GM23338 (cell line): ENCODE results near the gene RAD51B. TPM values are rescaled to one million over a fixed set of nuclear protein-coding genes. Genes with fewer than 3 reads are reported as not detected.

Source experiments
- ATAC-seq: fragments of 200-7000 bp; cut with Tn5 transposase; 3 replicates; pipeline ENCODE4 v1.9.1; 2020
- DNase-seq: peaks from one replicate; pipeline ENCODE4 v3.0.0-alpha.2; 2015; ENCODE audit warnings: low spot score
- H2AFZ ChIP-seq: fragments of 200-600 bp; sonication (generic); 2 replicates; pipeline ENCODE4 v1.8.0; 2016; ENCODE audit warnings: antibody characterized with exemption, mild to moderate bottlenecking, moderate library complexity
- H3F3A ChIP-seq: fragments of 200-600 bp; sonication (generic); replicated peaks from 2 replicates; pipeline ENCODE4 v1.8.0; 2017; ENCODE audit warnings: antibody characterized with exemption, mixed run types, low read depth
- H3K27ac ChIP-seq: fragments of 200-600 bp; sonication (generic); 2 replicates; pipeline ENCODE4 v1.6.1; 2016; ENCODE audit warnings: low read depth
- H3K27me3 ChIP-seq: fragments of 200-600 bp; sonication (generic); 2 replicates; pipeline ENCODE4 v1.8.0; 2016; ENCODE audit warnings: mild to moderate bottlenecking, mixed run types, moderate library complexity; ENCODE audit not compliant: insufficient read depth
- H3K36me3 ChIP-seq: fragments of 200-600 bp; sonication (generic); 2 replicates; pipeline ENCODE4 v1.8.0; 2016; ENCODE audit warnings: mild to moderate bottlenecking; ENCODE audit not compliant: insufficient read depth
- H3K4me1 ChIP-seq: fragments of 200-600 bp; sonication (generic); 2 replicates; pipeline ENCODE4 v1.8.0; 2016; ENCODE audit warnings: mild to moderate bottlenecking, moderate library complexity; ENCODE audit not compliant: insufficient read depth
- H3K4me2 ChIP-seq: fragments of 200-600 bp; sonication (generic); 2 replicates; pipeline ENCODE4 v1.7.1; 2017; ENCODE audit warnings: mixed run types
- H3K4me3 ChIP-seq: fragments of 200-600 bp; sonication (generic); 2 replicates; pipeline ENCODE4 v1.6.1; 2016; ENCODE audit warnings: mixed run types
- H3K79me2 ChIP-seq: fragments of 200-600 bp; sonication (generic); replicated peaks from 2 replicates; pipeline ENCODE4 v1.8.0; 2017; ENCODE audit warnings: mild to moderate bottlenecking; ENCODE audit not compliant: insufficient read depth
- H3K9me2 ChIP-seq: fragments of 200-600 bp; sonication (generic); 2 replicates; pipeline ENCODE4 v1.8.0; 2017; ENCODE audit not compliant: insufficient read depth
- H4K20me1 ChIP-seq: fragments of 200-600 bp; sonication (generic); replicated peaks from 2 replicates; pipeline ENCODE4 v1.8.0; 2017; ENCODE audit warnings: mild to moderate bottlenecking; ENCODE audit not compliant: insufficient read depth
- H3K27ac Mint-ChIP-seq: 2 replicates; pipeline ENCODE4 v1.8.0; 2020; ENCODE audit warnings: inconsistent platforms, mild to moderate bottlenecking, moderate library complexity, mixed read lengths
- H3K27me3 Mint-ChIP-seq: 3 replicates; pipeline ENCODE4 v1.8.0; 2022; ENCODE audit warnings: low read depth, mild to moderate bottlenecking, moderate library complexity, mixed read lengths, inconsistent platforms; ENCODE audit not compliant: insufficient read depth, poor library complexity
- H3K36me3 Mint-ChIP-seq: 3 replicates; pipeline ENCODE4 v1.8.0; 2021; ENCODE audit warnings: low read depth, mild to moderate bottlenecking, inconsistent platforms, moderate library complexity, mixed read lengths
- H3K4me1 Mint-ChIP-seq: 3 replicates; pipeline ENCODE4 v1.8.0; 2020; ENCODE audit warnings: mild to moderate bottlenecking, inconsistent platforms, mixed read lengths
- H3K4me3 Mint-ChIP-seq: 3 replicates; pipeline ENCODE4 v1.8.0; 2021; ENCODE audit warnings: moderate library complexity, mild to moderate bottlenecking, inconsistent platforms, mixed read lengths
- H3K9me3 Mint-ChIP-seq: 3 replicates; pipeline ENCODE4 v1.8.0; 2020; ENCODE audit warnings: moderate library complexity, mild to moderate bottlenecking, inconsistent platforms, mixed read lengths
- CREB1 ChIP-seq: fragments of 250-450 bp; sonication (Bioruptor Pico); IDR thresholded peaks from 2 replicates; pipeline ENCODE4 v1.5.0; 2020; ENCODE audit warnings: low read depth, mild to moderate bottlenecking, moderate library complexity
- EZH2 ChIP-seq: fragments of 200-600 bp; sonication (generic); IDR thresholded peaks from one replicate; pipeline ENCODE4 v1.8.0; 2017; ENCODE audit warnings: antibody characterized with exemption, mild to moderate bottlenecking, low read depth; ENCODE audit not compliant: unreplicated experiment
- EZH2phosphoT487 ChIP-seq: fragments of 200-600 bp; sonication (generic); IDR thresholded peaks from one replicate; pipeline ENCODE4 v1.8.1; 2018; ENCODE audit warnings: antibody characterized with exemption; ENCODE audit not compliant: unreplicated experiment
- JUNB ChIP-seq: IDR thresholded peaks from one replicate; pipeline ENCODE4 v1.6.1; 2016; ENCODE audit warnings: antibody characterized with exemption; ENCODE audit not compliant: unreplicated experiment
- POLR2AphosphoS5 ChIP-seq: IDR thresholded peaks from 2 replicates; pipeline ENCODE4 v1.6.1; 2016; ENCODE audit warnings: antibody characterized with exemption, low read depth
- ZNF114 ChIP-seq: fragments of 250-450 bp; sonication (Bioruptor Pico); IDR thresholded peaks from 2 replicates; pipeline ENCODE4 v1.5.0; 2020; ENCODE audit warnings: mild to moderate bottlenecking, moderate library complexity
- ZNF331 ChIP-seq: fragments of 250-450 bp; sonication (Bioruptor Pico); IDR thresholded peaks from 2 replicates; pipeline ENCODE4 v1.5.0; 2020; ENCODE audit warnings: low read depth, mild to moderate bottlenecking, moderate library complexity
- polyA plus RNA-seq: library from polyadenylated mRNA; unstranded; fragments of >200 nt; fragmentation: Nextera tagmentation; extraction: Ambion mirVana; gene quantifications from 2 replicates; pipeline ENCODE4 v1.2.1, GENCODE V29; 2016
- total RNA-seq: library from RNA; depleted of rRNA; stranded (reverse); fragments of >200 nt; shearing (Covaris generic); gene quantifications from 2 replicates; pipeline ENCODE4 v1.2.3, GENCODE V29; 2014
- TF ChIP-seq, protein P1 (sequence below): IDR thresholded peaks from 2 replicates; pipeline ENCODE4 v1.6.1; 2016; ENCODE audit warnings: antibody characterized with exemption
- TF ChIP-seq, protein P2 (sequence below): IDR thresholded peaks from one replicate; pipeline ENCODE4 v1.6.1; 2018; ENCODE audit warnings: antibody characterized with exemption; ENCODE audit not compliant: unreplicated experiment
- TF ChIP-seq, protein P3 (sequence below): fragments of 250-450 bp; sonication (Bioruptor Pico); IDR thresholded peaks from 2 replicates; pipeline ENCODE4 v1.5.0; 2020; ENCODE audit warnings: mild to moderate bottlenecking, moderate library complexity

The RAD51B gene
- total and polyA plus RNA-seq, 2 experiments from 2014 or later: 15.7 to 29.1 TPM

GRCh38 chr14:68651075-68651474 is 831.5 kb downstream of the RAD51B start (continued):
- no peak for TF ChIP-seq ZNF331 (CRISPR knock-in tag)
- TF ChIP-seq, protein P1, sequence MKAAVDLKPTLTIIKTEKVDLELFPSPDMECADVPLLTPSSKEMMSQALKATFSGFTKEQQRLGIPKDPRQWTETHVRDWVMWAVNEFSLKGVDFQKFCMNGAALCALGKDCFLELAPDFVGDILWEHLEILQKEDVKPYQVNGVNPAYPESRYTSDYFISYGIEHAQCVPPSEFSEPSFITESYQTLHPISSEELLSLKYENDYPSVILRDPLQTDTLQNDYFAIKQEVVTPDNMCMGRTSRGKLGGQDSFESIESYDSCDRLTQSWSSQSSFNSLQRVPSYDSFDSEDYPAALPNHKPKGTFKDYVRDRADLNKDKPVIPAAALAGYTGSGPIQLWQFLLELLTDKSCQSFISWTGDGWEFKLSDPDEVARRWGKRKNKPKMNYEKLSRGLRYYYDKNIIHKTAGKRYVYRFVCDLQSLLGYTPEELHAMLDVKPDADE: no peak
- no peak for TF ChIP-seq EZH2
- TF ChIP-seq EZH2phosphoT487: no peak
- no peak for TF ChIP-seq ZNF114 (CRISPR knock-in tag)
- TF ChIP-seq CREB1 (CRISPR knock-in tag): no peak
- no peak for TF ChIP-seq POLR2AphosphoS5

DNA sequence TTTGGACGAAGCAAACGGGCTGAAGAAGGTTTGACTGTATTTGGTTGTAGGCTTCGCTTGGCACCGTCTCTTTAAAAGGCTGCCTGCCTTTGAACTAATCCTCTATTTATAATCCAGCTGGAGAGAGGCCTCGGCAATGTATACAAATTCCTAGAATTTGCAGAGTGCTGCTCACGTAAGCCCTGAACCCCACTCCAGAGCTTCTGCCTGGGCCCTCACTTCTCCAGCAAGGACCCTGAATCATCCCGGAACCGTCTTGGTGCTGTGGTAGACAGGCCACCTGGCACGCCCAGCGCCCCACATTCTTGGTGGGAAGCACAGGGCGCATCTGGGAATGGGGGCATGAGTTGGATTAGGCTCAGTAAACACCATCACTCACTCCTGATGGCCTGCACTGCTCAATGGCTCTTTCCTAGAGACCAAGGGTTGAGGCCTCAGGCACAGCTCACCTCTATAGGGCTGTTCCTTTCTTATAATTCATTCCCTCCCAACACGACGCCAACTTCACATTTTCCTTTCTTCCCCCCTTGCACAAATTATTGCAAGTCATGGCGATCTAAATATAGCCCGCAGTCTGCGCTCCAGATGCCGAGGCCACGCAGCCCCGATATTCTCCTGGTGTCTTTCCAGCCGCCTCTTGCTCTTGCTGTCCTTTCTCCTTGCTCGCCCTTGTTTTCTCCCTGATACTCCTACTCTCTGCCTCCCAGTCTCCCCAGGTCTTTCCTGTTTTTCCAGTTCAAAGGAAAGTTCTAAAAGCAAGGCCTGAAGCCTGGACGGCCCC is 832.3 kb downstream of the RAD51B start:
- Mint-ChIP-seq H3K9me3 (no peaks in the 10 kb centered on the region), H3K36me3 (no peaks in the 10 kb centered on the region), H3K4me1 (peaks cover 17% of the 10 kb centered on the region; the same call in 2 of the 3 replicates), H3K27ac (no peak overlapping the region), H3K4me3 (no peak overlapping the region), H3K27me3 (peaks cover 14% of the 10 kb centered on the region)
- ATAC-seq: no peak
- Histone ChIP-seq H2AFZ (no peak overlapping the region; the same call in 1 of the 2 replicates), H3K4me3 (no peak overlapping the region), H3K4me2 (no peak overlapping the region), H3K27me3 (no peaks in the 10 kb centered on the region), H3K27ac (no peak overlapping the region), H3K4me1 (peaks cover 3% of the 10 kb centered on the region), H3K36me3 (no peaks in the 10 kb centered on the region), H3K79me2 (no peaks in the 10 kb centered on the region), H3F3A (no peaks in the 10 kb centered on the region), H3K9me2 (0 out of 2 replicates have a peak, but pooled peaks cover 7% of the 10 kb centered on the region), H4K20me1 (no peaks in the 10 kb centered on the region)
- no peak for DNase-seq
- TF ChIP-seq JUNB (no peak), CREB1 (CRISPR knock-in tag) (no peak), POLR2AphosphoS5 (no peak), EZH2phosphoT487 (no peak), ZNF114 (CRISPR knock-in tag) (no peak)
- TF ChIP-seq, protein P2, sequence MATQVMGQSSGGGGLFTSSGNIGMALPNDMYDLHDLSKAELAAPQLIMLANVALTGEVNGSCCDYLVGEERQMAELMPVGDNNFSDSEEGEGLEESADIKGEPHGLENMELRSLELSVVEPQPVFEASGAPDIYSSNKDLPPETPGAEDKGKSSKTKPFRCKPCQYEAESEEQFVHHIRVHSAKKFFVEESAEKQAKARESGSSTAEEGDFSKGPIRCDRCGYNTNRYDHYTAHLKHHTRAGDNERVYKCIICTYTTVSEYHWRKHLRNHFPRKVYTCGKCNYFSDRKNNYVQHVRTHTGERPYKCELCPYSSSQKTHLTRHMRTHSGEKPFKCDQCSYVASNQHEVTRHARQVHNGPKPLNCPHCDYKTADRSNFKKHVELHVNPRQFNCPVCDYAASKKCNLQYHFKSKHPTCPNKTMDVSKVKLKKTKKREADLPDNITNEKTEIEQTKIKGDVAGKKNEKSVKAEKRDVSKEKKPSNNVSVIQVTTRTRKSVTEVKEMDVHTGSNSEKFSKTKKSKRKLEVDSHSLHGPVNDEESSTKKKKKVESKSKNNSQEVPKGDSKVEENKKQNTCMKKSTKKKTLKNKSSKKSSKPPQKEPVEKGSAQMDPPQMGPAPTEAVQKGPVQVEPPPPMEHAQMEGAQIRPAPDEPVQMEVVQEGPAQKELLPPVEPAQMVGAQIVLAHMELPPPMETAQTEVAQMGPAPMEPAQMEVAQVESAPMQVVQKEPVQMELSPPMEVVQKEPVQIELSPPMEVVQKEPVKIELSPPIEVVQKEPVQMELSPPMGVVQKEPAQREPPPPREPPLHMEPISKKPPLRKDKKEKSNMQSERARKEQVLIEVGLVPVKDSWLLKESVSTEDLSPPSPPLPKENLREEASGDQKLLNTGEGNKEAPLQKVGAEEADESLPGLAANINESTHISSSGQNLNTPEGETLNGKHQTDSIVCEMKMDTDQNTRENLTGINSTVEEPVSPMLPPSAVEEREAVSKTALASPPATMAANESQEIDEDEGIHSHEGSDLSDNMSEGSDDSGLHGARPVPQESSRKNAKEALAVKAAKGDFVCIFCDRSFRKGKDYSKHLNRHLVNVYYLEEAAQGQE: no peak
- TF ChIP-seq, protein P3, sequence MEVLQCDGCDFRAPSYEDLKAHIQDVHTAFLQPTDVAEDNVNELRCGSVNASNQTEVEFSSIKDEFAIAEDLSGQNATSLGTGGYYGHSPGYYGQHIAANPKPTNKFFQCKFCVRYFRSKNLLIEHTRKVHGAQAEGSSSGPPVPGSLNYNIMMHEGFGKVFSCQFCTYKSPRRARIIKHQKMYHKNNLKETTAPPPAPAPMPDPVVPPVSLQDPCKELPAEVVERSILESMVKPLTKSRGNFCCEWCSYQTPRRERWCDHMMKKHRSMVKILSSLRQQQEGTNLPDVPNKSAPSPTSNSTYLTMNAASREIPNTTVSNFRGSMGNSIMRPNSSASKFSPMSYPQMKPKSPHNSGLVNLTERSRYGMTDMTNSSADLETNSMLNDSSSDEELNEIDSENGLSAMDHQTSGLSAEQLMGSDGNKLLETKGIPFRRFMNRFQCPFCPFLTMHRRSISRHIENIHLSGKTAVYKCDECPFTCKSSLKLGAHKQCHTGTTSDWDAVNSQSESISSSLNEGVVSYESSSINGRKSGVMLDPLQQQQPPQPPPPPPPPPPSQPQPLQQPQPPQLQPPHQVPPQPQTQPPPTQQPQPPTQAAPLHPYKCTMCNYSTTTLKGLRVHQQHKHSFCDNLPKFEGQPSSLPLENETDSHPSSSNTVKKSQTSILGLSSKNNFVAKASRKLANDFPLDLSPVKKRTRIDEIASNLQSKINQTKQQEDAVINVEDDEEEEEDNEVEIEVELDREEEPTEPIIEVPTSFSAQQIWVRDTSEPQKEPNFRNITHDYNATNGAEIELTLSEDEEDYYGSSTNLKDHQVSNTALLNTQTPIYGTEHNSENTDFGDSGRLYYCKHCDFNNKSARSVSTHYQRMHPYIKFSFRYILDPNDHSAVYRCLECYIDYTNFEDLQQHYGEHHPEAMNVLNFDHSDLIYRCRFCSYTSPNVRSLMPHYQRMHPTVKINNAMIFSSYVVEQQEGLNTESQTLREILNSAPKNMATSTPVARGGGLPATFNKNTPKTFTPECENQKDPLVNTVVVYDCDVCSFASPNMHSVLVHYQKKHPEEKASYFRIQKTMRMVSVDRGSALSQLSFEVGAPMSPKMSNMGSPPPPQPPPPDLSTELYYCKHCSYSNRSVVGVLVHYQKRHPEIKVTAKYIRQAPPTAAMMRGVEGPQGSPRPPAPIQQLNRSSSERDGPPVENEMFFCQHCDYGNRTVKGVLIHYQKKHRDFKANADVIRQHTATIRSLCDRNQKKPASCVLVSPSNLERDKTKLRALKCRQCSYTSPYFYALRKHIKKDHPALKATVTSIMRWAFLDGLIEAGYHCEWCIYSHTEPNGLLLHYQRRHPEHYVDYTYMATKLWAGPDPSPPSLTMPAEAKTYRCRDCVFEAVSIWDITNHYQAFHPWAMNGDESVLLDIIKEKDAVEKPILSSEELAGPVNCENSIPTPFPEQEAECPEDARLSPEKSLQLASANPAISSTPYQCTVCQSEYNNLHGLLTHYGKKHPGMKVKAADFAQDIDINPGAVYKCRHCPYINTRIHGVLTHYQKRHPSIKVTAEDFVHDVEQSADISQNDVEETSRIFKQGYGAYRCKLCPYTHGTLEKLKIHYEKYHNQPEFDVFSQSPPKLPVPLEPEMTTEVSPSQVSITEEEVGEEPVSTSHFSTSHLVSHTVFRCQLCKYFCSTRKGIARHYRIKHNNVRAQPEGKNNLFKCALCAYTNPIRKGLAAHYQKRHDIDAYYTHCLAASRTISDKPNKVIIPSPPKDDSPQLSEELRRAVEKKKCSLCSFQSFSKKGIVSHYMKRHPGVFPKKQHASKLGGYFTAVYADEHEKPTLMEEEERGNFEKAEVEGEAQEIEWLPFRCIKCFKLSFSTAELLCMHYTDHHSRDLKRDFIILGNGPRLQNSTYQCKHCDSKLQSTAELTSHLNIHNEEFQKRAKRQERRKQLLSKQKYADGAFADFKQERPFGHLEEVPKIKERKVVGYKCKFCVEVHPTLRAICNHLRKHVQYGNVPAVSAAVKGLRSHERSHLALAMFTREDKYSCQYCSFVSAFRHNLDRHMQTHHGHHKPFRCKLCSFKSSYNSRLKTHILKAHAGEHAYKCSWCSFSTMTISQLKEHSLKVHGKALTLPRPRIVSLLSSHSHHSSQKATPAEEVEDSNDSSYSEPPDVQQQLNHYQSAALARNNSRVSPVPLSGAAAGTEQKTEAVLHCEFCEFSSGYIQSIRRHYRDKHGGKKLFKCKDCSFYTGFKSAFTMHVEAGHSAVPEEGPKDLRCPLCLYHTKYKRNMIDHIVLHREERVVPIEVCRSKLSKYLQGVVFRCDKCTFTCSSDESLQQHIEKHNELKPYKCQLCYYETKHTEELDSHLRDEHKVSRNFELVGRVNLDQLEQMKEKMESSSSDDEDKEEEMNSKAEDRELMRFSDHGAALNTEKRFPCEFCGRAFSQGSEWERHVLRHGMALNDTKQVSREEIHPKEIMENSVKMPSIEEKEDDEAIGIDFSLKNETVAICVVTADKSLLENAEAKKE (CRISPR knock-in tag): no peak
- TF ChIP-seq, protein P1: no peak
